ENCODE results near the gene UBE2L3. TPM values are rescaled to one million over a fixed set of nuclear protein-coding genes. Genes with fewer than 3 reads are reported as not detected.

UBE2L3 gene
- polyA plus RNA-seq, 2 of the 4 experiments (the other 2 are of a cell fraction): 54.9 to 55.6 TPM

- no peak for DNase-seq (ENCODE audit: low read depth in 1 of 2, low spot score in 1 of 2)
- Histone ChIP-seq H3K4me3 (peak overlapping the region; percentile 81), H3K9me3 (no peaks in the 10 kb centered on the region), H3K4me2 (peak overlapping the region; percentile 86), H3K4me1 (no peaks in the 10 kb centered on the region; the same call in 2 of the 3 replicates), H3K27ac (peak overlapping the region; percentile 93 to 98)
- POLR2A ChIA-PET: interaction anchor here (1.0 to 2.1 kb wide), 2 partner anchors 9 to 38 kb away, joined by 3 to 4 read pairs; no protein-coding TSS in a partner anchor
- 29% methylated on average over 15 of the region's 16 CpGs for WGBS (ENCODE audit: missing lambda C conversion rate)
- no peak for ATAC-seq
- CTCF ChIA-PET: no interaction called here
- FAIRE-seq: no peak
- no peak for TF ChIP-seq HMGXB4 (CRISPR knock-in tag; IDR thresholded peaks at IDR 0.05; ENCODE audit: borderline replicate concordance)
- no peak for TF ChIP-seq RNF2 (IDR thresholded peaks at IDR 0.05; ENCODE audit: borderline replicate concordance, low read depth)
- TF ChIP-seq SMC3 (IDR thresholded peaks at IDR 0.05): no peak
- TF ChIP-seq JUNB (IDR thresholded peaks at IDR 0.05): no peak
- TF ChIP-seq EP300 (IDR thresholded peaks at IDR 0.05): no peak
- no peak for TF ChIP-seq NFE2L2 (conservative IDR thresholded peaks at IDR 0.05; ENCODE audit: low read length)
- TF ChIP-seq GATA3 (IDR thresholded peaks at IDR 0.05; ENCODE audit: borderline replicate concordance): no peak
- no peak for TF ChIP-seq POLR2A (IDR thresholded peaks at IDR 0.05; ENCODE audit: low read length)
- TF ChIP-seq SREBF2 (IDR thresholded peaks at IDR 0.05): no peak
Observed at GRCh38 chr22:21666786-21667185, 99.3 kb downstream of the UBE2L3 start.

GRCh38 chr22:21669026-21669425 lies 101.5 kb downstream of the UBE2L3 start:
- 85% methylated on average over 9 of the region's 9 CpGs for WGBS (ENCODE audit: missing lambda C conversion rate)
- no peak overlapping the region for H3K27ac ChIP-seq
- ATAC-seq (no peak), FAIRE-seq (no peak), DNase-seq (ENCODE audit: low read depth in 1 of 2, low spot score in 1 of 2) (no peak)
- ChIA-PET CTCF (no interaction called here), POLR2A (no interaction called here)
- no peak for TF ChIP-seq BCL3 (IDR thresholded peaks at IDR 0.05)
- TF ChIP-seq RARB (CRISPR knock-in tag; IDR thresholded peaks at IDR 0.05): no peak
- TF ChIP-seq GATA3 (IDR thresholded peaks at IDR 0.05; ENCODE audit: borderline replicate concordance): no peak
- no peak for TF ChIP-seq CEBPB (IDR thresholded peaks at IDR 0.05)
- no peak for TF ChIP-seq RAD21 (conservative IDR thresholded peaks at IDR 0.05 in 1 of 2, IDR thresholded peaks at IDR 0.05 in 1 of 2)
- no peak for TF ChIP-seq HOXB13 (CRISPR knock-in tag; IDR thresholded peaks at IDR 0.05; ENCODE audit: low read depth)
- no peak for TF ChIP-seq HOXA7 (CRISPR knock-in tag; IDR thresholded peaks at IDR 0.05)
- no peak for TF ChIP-seq EHMT2 (IDR thresholded peaks at IDR 0.05; ENCODE audit: low read depth)
- TF ChIP-seq ATOH8 (CRISPR knock-in tag; IDR thresholded peaks at IDR 0.05; ENCODE audit: low read depth): no peak
- no peak for TF ChIP-seq RNF2 (IDR thresholded peaks at IDR 0.05; ENCODE audit: borderline replicate concordance, low read depth)
- TF ChIP-seq MAZ (IDR thresholded peaks at IDR 0.05; ENCODE audit: borderline replicate concordance, low read depth, low read length): no peak
- TF ChIP-seq PBX3 (IDR thresholded peaks at IDR 0.05): no peak
- no peak for TF ChIP-seq CBX8 (IDR thresholded peaks at IDR 0.05)
- TF ChIP-seq BHLHE40 (IDR thresholded peaks at IDR 0.05; ENCODE audit: low read depth, low read length): no peak
- TF ChIP-seq ZSCAN20 (CRISPR knock-in tag; IDR thresholded peaks at IDR 0.05): no peak
- no peak for TF ChIP-seq NFE2L2 (conservative IDR thresholded peaks at IDR 0.05; ENCODE audit: low read length)
- TF ChIP-seq FOXS1 (CRISPR knock-in tag; IDR thresholded peaks at IDR 0.05): no peak
- no peak for TF ChIP-seq TFCP2L1 (CRISPR knock-in tag; IDR thresholded peaks at IDR 0.05)
- TF ChIP-seq FOSB (CRISPR knock-in tag; IDR thresholded peaks at IDR 0.05): no peak
- no peak for TF ChIP-seq MAFK (IDR thresholded peaks at IDR 0.05; ENCODE audit: partially characterized antibody)
- H3K4me1 ChIP-seq: no peaks in the 10 kb centered on the region; the same call in 2 of the 3 replicates
- no peaks in the 10 kb centered on the region for H3K9me3 ChIP-seq
- no peak overlapping the region for H3K4me3 ChIP-seq
- no peak overlapping the region for H3K4me2 ChIP-seq

All from A549 (cell line).